Fibroblast of the conjunctiva (primary cell): Measurements from ENCODE around the gene ANP32A.
"Not testable (repeated sequence)": the region's sequence is repeated elsewhere in the genome, so short reads cannot be mapped to it uniquely, and the experiment has no call there.

Experiments used
- DNase-seq: peaks from one replicate; pipeline ENCODE4 v3.0.0-alpha.2; 2010; ENCODE audit warnings: low read depth

The ANP32A gene

DNA sequence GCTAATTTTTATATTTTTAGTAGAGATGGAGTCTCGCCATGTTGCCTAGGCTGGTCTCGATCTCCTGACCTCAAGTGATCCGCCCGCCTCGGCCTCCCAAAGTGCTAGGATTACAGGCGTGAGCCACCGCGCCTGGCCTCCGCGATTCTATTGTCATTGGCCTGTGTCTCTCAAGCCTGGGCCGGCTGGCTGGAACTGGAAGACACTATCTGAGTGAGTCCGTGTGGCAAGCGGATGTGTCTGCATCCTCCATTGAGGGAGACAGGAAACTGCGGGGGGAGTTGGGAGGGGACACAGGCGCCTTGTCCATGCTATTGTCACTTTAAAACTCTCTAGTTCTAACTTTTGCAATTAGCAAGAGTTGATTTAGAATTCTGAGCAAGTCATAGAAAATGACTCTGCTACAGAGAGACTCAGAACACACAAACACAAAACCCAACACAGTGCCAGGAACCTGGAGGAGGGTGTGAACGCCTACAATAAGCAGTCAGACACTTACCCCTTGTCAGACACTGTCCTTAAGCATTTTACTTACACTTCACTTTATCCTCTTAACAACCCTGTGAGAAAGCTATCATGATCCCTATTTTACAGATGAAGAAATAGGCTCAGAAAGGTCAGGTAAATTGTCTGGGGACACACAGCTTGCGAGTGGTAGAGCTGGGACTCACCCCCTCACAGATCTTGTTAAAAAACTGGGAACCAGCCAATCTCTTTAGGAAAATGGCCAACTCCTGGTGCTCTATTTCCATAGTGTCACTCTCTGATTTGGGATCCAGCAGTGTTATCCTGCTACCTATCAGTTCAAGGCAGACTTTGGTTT lies 38.7 kb downstream of the ANP32A start:
- no peak for DNase-seq

DNA sequence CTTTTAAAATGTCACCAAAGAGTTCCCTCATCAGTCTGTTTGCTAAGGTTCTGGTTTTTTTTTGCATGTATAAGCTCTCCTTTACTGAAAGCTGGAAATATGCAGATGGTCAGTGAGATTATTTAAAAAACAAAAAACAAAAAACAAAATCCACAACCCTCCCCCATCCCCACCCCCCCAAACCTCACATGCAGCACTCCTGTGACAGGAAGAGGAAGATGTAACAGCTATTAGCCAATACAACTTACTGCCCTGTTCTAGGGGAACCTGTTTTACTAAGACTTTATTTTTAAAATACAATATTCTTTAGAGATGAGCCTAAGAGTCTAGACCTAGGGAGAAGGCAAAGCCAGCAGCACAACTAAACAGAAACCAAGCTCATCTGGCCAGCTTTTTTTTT lies 39.5 kb downstream of the ANP32A start:
- DNase-seq = no peak

DNA sequence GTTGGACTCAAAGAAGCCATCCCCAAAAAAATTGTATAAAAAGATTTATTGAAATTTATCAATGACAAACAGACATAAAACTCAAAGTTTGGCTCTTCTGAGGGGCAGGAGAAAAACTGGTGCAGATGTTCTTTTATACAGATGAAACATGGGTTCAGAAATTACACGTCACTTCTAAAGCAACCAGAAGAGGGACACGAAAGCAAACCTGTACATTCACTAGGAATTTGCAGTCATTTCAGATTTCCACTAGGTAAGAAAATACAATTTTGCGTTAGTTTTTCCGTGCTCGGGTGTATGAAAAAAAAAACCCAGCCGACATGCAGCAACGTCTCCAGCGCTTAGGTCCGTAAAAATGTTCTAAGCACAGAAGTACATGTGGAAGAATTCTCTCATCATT lies 41.8 kb downstream of the ANP32A start:
- no peak for DNase-seq

DNA sequence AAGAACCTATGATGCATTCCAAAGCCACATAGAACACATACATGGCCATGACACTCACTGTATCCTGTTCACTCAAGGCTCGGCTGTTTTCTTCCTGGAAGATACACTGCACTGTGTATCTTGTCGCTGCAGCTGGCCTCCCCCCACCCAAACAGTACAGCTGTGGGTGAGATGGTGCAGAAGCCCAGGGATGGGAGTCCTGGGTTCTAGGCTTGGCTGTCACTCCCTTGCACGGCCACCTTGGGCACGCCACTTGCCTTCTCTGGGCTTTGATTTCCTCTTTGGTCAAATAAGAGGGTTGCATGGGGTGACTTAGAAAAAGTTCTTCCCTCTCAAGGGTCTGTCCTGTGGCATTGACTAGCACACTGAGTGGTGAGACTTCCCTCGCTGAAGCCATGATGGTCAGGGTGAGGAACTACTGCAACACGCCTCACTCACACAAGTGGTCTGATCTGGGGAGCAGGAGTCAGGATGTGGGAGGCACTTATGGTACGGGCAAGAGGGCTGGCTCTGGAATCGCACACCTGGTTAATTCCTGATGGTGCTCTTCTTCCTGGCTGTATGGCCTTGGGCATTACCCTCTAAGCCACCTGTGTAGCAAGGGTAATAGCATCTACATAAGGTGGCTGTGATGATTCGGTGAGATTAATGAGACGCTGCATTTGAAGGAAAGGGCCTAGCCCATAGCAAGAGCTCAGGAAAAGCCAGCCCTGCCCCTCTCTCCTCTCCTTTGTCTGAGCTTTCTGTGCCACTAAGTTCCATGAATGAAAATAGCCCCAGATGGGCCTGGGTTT lies 44.0 kb downstream of the ANP32A start:
- DNase-seq = no peak

DNA sequence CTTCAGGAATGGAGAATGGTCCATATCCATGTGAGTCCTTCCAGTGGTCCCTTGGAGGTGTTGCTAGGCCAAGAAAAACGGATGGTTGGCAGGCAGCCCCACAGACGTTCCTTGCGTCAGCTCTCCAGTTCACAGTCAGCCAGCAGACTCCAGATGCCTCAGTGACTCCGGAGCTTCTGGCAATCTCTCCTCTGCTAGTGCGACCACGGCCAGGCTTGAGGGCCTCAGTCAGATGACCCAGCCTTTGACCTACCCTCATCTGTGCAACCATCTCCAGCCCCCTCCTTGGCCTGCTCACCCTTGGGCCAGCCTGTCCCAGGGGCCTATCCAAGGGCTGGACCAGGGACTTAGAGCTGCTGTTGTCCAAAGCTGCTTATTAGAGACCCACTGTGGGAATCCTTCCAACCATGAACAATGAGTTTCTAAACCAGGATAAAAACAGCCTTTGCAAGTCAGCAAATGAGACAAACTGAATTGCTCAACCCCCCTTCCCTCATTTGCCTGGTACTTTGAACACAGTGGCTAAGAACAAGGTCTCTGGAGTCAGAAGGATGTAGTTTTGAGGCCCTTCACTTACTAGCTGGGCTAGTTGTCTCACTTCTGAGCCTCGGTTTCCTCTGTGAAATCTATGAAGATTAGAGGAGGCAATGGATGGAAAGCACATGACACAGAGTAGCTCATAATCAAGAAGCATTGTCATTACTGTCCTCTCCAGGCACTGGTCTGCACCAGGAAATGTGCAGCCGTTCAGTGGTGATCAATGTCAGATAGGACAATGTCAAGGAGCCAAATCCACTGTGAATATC lies 44.8 kb downstream of the ANP32A start:
- DNase-seq = no peak

DNA sequence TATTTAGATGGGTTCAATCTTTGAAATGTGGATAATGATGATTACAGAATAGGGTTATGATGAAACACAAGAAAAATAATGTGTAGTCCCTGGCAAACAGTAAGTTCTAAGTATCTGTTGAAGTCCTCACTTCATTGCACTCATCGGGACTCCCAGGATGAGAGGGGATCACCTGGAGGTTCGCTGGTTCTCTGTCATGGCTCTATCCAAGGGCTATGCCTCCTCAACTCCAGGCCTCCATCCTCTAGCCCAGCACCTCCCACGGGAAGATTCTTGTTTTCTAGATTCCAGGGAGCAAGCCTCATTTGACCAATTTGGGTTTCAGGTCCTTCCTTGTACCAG lies 45.5 kb downstream of the ANP32A start:
- DNase-seq = no peak

DNA sequence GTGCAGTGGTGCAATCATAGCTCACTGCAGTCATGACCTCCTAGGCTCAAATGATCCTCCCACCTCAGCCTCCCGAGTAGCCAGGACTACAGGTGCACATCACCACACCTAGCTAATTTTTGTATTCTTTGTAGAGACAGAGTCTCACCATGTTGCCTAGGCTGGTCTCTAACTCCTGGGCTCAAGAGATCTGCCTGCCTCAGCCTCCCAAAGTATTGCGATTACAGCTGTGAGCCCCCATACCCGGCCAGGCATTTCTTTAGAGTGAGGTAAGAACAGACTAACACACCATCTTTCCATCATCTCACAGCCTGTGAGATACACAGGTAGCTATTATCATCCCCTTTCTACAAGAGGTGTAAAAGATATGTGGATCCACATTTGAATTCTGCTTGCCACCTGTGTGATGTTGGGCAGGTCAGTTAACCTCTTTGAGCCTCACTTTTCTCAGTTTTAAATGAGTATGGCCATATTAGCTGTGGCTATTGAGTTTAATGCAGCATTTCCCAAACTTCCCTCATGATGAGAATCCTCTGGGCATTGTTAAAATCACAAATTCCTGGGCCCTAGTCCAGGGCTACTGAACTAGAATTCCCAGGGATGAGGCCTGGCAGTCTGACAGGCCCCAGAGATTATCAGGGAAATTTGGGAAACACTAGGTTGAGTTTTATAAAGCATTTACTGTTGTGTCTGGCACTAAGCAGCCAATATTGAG lies 46.0 kb downstream of the ANP32A start:
- DNase-seq = no peak

DNA sequence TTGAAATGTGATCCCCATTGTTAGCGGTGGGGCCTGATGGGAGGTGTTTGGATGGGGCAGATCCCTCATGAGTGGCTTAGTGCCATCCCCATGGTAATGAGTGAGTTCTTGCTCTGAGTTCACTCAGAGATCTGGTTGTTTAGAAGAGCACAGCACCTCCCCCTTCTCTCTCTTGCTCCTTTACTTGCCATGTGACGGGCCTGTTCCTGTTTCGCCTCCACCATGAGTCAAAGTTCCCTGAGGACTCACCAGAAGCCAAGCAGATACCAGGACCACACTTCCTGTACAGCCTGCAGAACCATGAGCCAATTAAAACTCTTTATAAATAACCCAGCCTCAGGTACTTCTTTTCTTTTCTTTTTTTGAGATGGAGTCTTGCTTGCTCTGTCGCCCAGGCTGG lies 46.6 kb downstream of the ANP32A start:
- no peak for DNase-seq

DNA sequence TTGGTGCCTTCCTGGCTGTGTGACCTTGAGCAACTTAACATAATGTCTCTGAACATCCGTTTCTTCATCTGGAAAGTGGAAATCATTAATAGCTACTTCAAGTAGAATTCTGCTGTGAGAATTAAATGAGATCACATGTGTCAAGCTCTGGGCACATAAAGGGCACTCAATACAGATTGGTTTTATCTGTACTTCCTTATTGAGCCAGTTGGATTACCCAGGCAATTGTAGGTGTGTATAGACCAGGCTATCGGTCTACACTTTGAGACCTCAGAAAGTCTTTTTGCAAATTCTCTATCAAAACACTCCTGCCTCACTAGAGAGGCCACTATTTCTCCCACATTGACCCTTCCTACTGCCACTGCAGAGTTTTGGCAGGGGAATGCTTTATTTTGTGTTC lies 47.7 kb downstream of the ANP32A start:
- DNase-seq = no peak

DNA sequence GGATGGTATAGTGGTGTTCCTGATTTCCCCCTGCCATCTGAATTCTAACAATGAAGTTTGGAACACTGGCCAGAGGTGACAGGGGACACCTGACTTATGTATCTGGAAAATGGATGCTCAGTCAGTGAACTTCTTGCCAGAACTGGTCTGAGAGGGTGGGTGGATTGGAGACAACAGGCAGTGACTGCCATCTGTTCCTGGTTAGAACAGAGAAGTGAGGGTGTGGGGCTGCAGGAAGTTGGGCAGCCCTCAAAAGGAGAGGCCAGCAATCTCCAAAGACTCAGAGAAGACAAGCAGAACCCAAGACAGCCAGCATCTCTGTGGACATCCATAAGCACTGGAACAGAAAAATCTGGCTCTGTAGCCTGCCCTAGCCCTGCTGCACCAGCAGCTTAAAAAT lies 50.5 kb downstream of the ANP32A start:
- DNase-seq = no peak

DNA sequence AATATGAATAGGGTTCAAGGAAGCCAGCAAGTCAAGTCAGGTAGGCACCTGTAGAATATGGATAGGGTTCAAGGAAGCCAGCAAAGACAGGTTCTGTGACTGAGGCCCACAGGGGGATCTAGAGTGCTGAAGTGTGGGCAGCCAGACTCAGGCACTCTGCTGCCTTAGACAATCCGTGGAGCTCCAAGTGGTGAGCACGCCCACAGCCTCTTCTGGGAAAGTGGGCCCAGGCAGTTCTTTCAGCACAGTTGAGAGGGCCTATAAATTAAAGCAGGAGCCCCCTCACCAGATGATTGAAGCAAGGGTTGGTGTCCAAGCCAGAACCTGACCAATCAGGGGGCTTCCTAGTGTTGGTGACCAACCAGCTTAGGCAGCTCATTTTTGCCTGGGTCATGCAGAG lies 51.0 kb downstream of the ANP32A start:
- DNase-seq = no peak

DNA sequence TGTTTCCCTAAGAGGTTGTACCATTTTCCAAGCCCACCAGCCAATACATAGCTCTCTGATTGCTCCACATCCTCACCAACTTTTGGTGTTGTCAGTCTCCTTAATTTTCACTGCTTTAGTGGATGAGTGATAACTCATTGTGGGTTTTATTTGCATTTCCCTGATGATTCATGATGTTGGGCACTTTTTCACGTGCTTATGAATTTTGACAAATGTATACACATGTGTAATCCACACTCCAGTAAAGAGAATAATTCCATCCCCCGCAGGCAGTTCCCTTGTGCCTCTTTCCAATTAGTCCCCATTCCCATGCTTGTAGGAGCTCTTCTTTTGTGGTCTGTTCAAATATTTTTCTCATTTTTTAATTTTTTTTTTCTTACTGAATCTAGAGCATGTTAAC lies 52.4 kb downstream of the ANP32A start:
- DNase-seq = no peak

DNA sequence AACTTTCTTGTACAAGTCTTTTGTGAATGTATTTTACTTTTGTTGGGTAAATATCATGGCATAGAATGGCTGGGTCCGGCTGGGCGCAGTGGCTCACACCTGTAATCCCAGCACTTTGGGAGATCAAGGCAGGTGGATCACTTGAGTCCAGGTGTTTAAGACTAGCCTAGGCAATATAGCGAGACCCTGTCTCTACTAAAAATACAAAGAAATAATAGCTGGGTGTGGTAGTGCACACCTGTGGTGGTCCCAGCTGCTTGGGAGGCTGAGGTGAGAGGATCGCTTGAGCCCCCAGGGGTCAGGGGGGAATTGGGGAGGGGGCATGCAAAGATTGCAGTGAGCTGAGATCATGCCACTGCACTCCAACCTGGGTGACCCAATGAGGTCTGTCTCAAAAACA lies 52.9 kb downstream of the ANP32A start:
- DNase-seq = no peak

DNA sequence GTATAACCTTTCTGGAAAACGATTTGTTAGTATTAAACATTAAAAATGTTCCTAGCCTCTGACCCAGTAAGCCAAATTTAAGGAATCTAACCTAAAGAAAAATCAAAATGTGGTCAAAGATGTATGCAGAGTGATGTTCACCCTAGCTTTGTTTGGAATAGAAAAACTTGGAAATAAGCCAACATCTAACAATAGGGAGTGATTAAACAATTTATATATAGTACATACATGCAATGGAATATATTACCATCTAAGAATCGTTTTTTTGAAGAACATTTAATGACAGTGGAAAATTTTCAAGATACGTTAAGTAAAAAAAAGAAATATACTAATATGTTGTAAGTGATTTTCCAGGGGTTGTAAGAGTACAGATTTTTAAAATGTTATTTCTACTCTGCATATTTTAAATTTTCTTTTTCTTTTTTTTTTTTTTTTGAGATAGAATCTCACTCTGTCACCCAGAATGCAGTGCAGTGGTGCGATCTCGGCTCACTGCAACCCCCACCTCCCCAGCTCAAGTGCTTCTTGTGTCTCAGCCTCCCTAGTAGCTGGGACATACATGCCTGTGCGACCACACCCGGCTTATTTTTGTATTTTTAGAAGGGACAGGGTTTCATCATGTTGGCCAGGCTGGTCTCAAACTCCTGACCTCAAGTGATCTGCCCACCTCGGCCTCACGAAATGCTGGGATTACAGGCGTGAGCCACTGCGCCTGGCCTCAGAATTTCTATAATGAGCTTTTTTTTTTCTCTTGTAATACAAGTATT lies 54.9 kb downstream of the ANP32A start:
- no peak for DNase-seq

DNA sequence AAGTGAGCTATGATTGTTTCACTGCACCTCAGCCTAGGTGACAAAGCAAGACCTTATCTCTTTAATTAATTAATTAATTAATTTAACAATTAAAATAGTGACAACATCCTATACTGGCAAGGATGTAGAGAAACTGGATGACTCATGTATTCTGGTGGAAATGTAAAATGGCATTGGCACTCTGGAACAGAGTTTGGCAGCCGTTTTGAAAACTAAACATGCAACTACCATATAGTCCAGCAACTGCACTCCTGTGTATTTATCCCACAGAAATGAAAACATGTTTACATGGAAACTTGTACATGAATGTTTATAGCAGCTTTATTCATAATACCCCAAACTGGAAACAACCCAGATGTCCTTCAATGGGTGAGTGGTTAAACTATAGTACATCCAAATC lies 56.6 kb downstream of the ANP32A start:
- no peak for DNase-seq

DNA sequence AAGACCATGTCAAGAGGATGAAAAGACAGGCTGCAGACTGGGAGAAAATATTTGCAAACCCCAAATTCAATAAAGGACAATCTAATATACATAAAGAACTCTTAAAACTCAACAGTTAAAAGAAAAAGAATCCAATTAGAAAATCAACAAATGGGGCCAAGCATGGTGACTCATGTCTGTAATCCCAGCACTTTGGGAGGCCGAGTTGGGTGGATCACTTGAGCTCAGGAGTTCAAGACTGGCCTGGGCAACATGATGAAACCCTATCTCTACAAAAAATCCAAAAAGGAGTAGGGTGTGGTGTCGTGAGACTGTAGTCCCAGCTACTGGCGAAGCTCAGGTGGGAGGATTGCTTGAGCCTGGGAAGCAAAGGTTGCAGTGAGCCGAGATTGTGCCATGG lies 57.6 kb downstream of the ANP32A start:
- DNase-seq = no peak

DNA sequence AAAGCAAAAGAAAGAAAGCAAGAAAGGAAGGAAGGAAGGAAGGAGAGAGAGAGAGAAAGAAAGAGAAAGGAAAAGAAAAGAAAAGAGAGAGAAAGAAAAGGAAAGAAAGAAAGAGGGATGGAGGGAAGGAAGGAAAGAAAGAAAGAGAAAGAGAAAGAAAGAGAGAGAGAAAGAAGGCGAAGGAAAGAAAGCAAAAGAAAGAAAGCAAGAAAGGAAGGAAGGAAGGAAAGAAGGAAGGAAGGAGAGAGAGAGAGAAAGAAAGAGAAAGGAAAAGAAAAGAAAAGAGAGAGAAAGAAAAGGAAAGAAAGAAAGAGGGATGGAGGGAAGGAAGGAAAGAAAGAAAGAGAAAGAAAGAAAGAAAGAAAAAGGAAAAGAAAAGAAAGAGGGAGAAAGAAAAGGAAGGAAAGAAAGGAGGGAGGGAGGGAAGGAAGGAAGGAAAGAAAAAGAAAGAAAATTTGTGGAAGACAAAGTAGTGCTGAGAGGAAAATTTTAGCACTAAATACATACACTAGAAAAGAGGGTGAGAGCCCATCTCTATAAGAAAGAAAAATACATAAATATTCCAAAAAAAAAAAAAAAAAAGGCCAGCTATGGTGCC lies 60.6 kb downstream of the ANP32A start:
- DNase-seq = not testable (repeated sequence)

DNA sequence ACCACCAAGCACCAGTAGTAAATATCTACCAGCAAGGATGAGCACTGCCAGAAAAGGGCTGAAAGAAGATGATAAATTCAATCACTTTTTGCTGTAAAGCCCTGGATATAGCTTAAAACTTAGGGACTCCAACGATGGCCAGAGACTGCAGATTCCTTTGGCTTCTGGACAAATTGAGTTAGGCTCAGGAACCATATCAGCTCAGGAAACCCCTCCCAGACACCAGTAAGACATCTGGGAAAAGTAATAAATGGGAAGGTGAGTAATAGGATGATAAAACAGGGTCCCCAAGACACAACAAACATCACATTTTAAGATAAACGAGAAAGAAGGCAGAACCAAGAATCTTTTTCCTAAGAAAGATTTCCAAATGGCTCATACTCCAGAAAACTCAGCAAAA lies 65.0 kb downstream of the ANP32A start:
- DNase-seq = no peak

DNA sequence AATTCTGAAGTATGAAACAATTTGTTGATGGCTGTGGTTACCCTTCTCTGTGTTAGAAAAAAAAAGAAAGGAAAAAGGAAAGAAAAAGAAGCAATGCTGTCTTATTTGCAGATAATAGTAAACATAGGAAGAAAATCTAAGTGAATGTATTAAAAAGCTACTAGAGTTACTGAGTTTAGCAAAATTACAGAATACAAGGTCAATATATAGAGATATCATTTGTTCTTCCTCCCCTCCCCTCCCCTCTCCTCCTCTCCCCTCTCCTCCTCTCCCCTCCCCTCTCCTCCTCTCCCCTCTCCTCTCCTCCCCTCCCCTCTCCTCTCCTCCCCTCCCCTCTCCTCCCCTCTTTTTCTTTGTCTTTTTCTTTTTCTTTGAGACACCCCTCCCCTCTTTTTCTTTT lies 69.1 kb downstream of the ANP32A start:
- no peak for DNase-seq

DNA sequence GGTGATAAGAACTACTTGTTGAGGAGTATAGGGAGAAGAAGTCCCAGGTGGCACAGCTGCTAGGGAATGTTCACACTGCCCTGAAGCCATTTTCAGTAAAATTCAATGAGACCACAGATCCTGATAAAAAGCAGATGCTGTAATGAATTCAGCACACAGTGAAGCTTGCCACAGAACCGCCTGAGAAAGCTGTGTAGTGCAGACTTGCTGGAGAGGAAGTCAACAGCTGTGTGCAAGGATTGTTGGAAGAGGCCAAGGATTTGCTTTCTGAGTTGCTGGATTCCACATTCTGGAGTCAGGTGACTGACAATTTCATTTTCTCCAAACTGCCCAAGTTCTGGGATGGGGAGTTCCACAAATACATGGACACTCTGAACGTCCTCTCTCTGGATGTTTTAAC lies 70.9 kb downstream of the ANP32A start:
- no peak for DNase-seq

DNA sequence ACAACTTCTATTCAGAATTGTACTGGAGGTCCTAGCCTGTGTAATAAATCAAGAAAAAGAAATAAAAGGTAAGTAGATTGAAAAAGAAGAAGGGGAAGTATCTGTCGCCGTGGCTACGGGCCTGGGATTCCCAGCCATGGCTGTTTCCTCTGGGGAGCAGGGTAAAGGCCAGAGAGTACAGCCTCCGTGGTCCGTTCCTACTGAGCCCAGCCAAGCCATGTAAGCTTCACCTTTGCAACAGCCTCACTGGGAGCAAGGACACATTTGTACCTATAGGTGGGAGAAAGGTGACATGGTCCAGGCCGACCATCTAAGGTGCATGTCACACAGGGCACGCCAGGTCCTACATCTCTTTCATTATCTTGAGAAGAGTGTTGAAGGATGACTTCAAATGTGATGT lies 71.3 kb downstream of the ANP32A start:
- DNase-seq = no peak
